HL-60/S4 treated with retinoic acid at 250 ng/mL for 4 days and 3 days (cell line): ENCODE data around the gene FRS2.

Experiments used
- in situ Hi-C: fragments of 300-500 bp; cut with MboI; formaldehyde crosslinking; loops from 2 replicates; pipeline ENCODE4 v1.7.0; 2022; ENCODE audit warnings: low sequenced_read_pairs

The FRS2 gene

GRCh38 chr12:69524755-69525469 is 54.7 kb downstream of the FRS2 start:
- in situ Hi-C loops, result no loop called here

GRCh38 chr12:69527506-69528272 is 57.5 kb downstream of the FRS2 start:
- in situ Hi-C loops, result no loop called here

- in situ Hi-C loops, result no loop called here
Observed at GRCh38 chr12:69529021-69529420, 58.8 kb downstream of the FRS2 start.

GRCh38 chr12:69533844-69534243 is 63.7 kb downstream of the FRS2 start:
- in situ Hi-C loops, result no loop called here

- in situ Hi-C loops, result no loop called here
Observed at GRCh38 chr12:69534389-69534822, 64.2 kb downstream of the FRS2 start.

GRCh38 chr12:69540987-69541386 is 70.8 kb downstream of the FRS2 start:
- in situ Hi-C loops, result no loop called here

- in situ Hi-C loops, result no loop called here
Observed at GRCh38 chr12:69544087-69544486, 73.9 kb downstream of the FRS2 start.

GRCh38 chr12:69545081-69545480 is 74.9 kb downstream of the FRS2 start:
- in situ Hi-C loops, result no loop called here

- in situ Hi-C loops, result no loop called here
Observed at GRCh38 chr12:69546693-69547438, 76.7 kb downstream of the FRS2 start.

GRCh38 chr12:69548687-69549086 is 78.5 kb downstream of the FRS2 start:
- in situ Hi-C loops, result no loop called here

- in situ Hi-C loops, result loop anchor here (25.0 kb wide), 1 partner anchor 263 kb away; no protein-coding TSS in a partner anchor
Observed at GRCh38 chr12:69550569-69551350, 80.6 kb downstream of the FRS2 start.

GRCh38 chr12:69553628-69554248 is 83.5 kb downstream of the FRS2 start:
- in situ Hi-C loops, result loop anchor here (25.0 kb wide), 1 partner anchor 266 kb away; no protein-coding TSS in a partner anchor

GRCh38 chr12:69555461-69555860 is 85.3 kb downstream of the FRS2 start:
- in situ Hi-C loops, result loop anchor here (25.0 kb wide), 1 partner anchor 268 kb away; no protein-coding TSS in a partner anchor

GRCh38 chr12:69556383-69556782 is 86.2 kb downstream of the FRS2 start:
- in situ Hi-C loops, result loop anchor here (25.0 kb wide), 1 partner anchor 269 kb away; no protein-coding TSS in a partner anchor

GRCh38 chr12:69563166-69563762 is 93.1 kb downstream of the FRS2 start:
- in situ Hi-C loops, result loop anchor here (25.0 kb wide), 1 partner anchor 276 kb away; no protein-coding TSS in a partner anchor

GRCh38 chr12:69566603-69567002 is 96.4 kb downstream of the FRS2 start:
- in situ Hi-C loops, result loop anchor here (25.0 kb wide), 1 partner anchor 279 kb away; no protein-coding TSS in a partner anchor

- in situ Hi-C loops, result loop anchor here (25.0 kb wide), 1 partner anchor 282 kb away; no protein-coding TSS in a partner anchor
Observed at GRCh38 chr12:69569236-69569635, 99.0 kb downstream of the FRS2 start.

- in situ Hi-C loops, result loop anchor here (25.0 kb wide), 1 partner anchor 283 kb away; no protein-coding TSS in a partner anchor
Observed at GRCh38 chr12:69570000-69570516, 99.9 kb downstream of the FRS2 start.
